ENCODE results near the gene PPP3CA. TPM values are rescaled to one million over a fixed set of nuclear protein-coding genes. Genes with fewer than 3 reads are reported as not detected.

Gene PPP3CA
- total and polyA plus RNA-seq, 2 donors from 2014 or later: 6.9 to 31.5 TPM

DNA sequence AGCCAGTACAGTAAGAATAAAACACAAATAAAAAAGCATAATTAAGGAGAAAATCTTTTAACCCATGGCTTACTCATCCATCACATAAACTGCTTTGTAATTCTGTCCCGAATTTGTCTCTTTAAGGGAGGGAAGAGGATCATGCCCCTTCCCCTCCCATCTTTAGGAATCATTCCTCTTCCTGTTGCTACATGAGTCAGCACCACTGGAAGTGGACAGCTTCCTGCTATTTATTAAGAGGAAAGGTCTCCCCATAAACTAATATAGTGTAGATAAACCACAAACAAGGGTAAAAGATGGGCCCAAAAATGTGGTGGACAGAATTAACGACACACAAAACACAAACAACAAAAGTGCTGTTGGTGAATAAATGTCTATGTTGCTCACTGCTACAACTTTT, 75.8 kb downstream of the PPP3CA start:
- Histone ChIP-seq H3K9ac (ENCODE audit: low read length in 3 of 3) (no peak overlapping the region), H3K27me3 (ENCODE audit: control insufficient read depth, insufficient read depth, low read length) (no peaks in the 10 kb centered on the region), H3K9me3 (ENCODE audit: control insufficient read depth in 2 of 3, insufficient read depth in 1 of 3, low read length in 3 of 3) (no peaks in the 10 kb centered on the region), H3K4me3 (ENCODE audit: low read length in 3 of 3) (no peak overlapping the region), H3K4me1 (ENCODE audit: control insufficient read depth in 2 of 3, insufficient read depth in 2 of 3, low read depth in 1 of 3, low read length in 3 of 3) (peaks cover 0 to 4% (median 2%) of the 10 kb centered on the region in 3 donors), H3K27ac (ENCODE audit: low read depth in 2 of 2, low read length in 2 of 2) (no peak overlapping the region), H3K36me3 (ENCODE audit: control insufficient read depth in 2 of 3, insufficient read depth in 3 of 3, low read length in 3 of 3) (no peaks in the 10 kb centered on the region)
- DNase-seq: peak in 1 of 5 donors; percentile 63
- intact Hi-C loops (cut with DNase I): no loop called here
- FAIRE-seq: no peak
- TF ChIP-seq, protein P1, sequence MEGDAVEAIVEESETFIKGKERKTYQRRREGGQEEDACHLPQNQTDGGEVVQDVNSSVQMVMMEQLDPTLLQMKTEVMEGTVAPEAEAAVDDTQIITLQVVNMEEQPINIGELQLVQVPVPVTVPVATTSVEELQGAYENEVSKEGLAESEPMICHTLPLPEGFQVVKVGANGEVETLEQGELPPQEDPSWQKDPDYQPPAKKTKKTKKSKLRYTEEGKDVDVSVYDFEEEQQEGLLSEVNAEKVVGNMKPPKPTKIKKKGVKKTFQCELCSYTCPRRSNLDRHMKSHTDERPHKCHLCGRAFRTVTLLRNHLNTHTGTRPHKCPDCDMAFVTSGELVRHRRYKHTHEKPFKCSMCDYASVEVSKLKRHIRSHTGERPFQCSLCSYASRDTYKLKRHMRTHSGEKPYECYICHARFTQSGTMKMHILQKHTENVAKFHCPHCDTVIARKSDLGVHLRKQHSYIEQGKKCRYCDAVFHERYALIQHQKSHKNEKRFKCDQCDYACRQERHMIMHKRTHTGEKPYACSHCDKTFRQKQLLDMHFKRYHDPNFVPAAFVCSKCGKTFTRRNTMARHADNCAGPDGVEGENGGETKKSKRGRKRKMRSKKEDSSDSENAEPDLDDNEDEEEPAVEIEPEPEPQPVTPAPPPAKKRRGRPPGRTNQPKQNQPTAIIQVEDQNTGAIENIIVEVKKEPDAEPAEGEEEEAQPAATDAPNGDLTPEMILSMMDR (IDR thresholded peaks at IDR 0.05; ENCODE audit: borderline replicate concordance, extremely low read depth, insufficient read depth): no peak

DNA sequence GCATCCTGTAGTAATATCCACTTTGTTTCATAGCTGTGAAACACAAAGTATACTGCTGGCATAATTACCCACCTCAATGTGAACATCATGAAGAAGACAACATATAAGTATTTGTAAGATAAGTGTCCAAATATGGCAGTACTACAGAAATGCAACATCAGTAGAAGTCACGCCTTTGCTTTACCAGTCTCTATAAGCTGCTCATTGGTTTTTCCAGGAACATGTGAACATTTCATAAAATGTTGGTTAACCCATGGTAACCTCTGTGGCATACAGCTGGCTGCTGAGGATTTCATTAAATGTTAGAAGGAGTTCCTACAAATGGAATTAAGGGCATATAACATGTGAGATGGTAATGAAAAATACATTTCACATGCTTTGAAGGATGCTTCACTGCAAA, 77.6 kb downstream of the PPP3CA start:
- H3K27ac ChIP-seq (ENCODE audit: low read depth in 2 of 2, low read length in 2 of 2): no peak overlapping the region
- TF ChIP-seq, protein P1 (IDR thresholded peaks at IDR 0.05; ENCODE audit: borderline replicate concordance, extremely low read depth, insufficient read depth): no peak
- DNase-seq (no peak), FAIRE-seq (no peak)
- no peaks in the 10 kb centered on the region for H3K36me3 ChIP-seq (ENCODE audit: control insufficient read depth in 2 of 3, insufficient read depth in 3 of 3, low read length in 3 of 3)
- H3K9ac ChIP-seq (ENCODE audit: low read length in 3 of 3): no peak overlapping the region
- H3K4me3 ChIP-seq (ENCODE audit: low read length in 3 of 3): no peak overlapping the region
- H3K9me3 ChIP-seq (ENCODE audit: control insufficient read depth in 2 of 3, insufficient read depth in 1 of 3, low read length in 3 of 3): no peaks in the 10 kb centered on the region
- peaks cover 0 to 4% (median 0%) of the 10 kb centered on the region in 3 donors for H3K4me1 ChIP-seq (ENCODE audit: control insufficient read depth in 2 of 3, insufficient read depth in 2 of 3, low read depth in 1 of 3, low read length in 3 of 3)
- no peaks in the 10 kb centered on the region for H3K27me3 ChIP-seq (ENCODE audit: control insufficient read depth, insufficient read depth, low read length)
- intact Hi-C loops (cut with DNase I): no loop called here

DNA sequence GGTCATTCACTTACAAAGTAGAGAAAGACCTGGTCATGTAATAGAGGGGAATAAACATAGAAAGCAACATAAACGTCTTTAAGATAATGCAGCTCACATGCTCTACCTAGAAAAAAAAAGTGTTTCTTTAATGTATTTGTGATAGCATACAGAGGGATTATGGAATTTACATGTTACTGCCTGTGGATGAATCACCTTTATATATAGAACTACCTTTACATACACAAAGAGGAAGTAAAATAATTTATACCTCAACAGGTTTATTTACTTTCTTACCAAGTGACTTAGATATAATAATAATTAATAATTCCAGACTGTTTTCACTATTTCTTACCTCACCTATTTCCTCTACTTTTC, 81.5 kb downstream of the PPP3CA start:
- peaks cover 0 to 4% (median 0%) of the 10 kb centered on the region in 3 donors for H3K4me1 ChIP-seq (ENCODE audit: control insufficient read depth in 2 of 3, insufficient read depth in 2 of 3, low read depth in 1 of 3, low read length in 3 of 3)

More for the DNA sequence above, 81.5 kb downstream of the PPP3CA start:
- no peak for DNase-seq
- no peaks in the 10 kb centered on the region for H3K36me3 ChIP-seq (ENCODE audit: control insufficient read depth in 2 of 3, insufficient read depth in 3 of 3, low read length in 3 of 3)
- no peaks in the 10 kb centered on the region for H3K9me3 ChIP-seq (ENCODE audit: control insufficient read depth in 2 of 3, insufficient read depth in 1 of 3, low read length in 3 of 3)
- no peak overlapping the region for H3K4me3 ChIP-seq (ENCODE audit: low read length in 3 of 3)
- no peak overlapping the region for H3K27ac ChIP-seq (ENCODE audit: low read depth in 2 of 2, low read length in 2 of 2)
- TF ChIP-seq, protein P1 (IDR thresholded peaks at IDR 0.05; ENCODE audit: borderline replicate concordance, extremely low read depth, insufficient read depth): no peak
- intact Hi-C loops (cut with DNase I): no loop called here
- FAIRE-seq: no peak
- no peaks in the 10 kb centered on the region for H3K27me3 ChIP-seq (ENCODE audit: control insufficient read depth, insufficient read depth, low read length)
- no peak overlapping the region for H3K9ac ChIP-seq (ENCODE audit: low read length in 3 of 3)
